Activated CD8-positive, alpha-beta T cell treated with anti-CD3 and anti-CD28 coated beads for 36 hours (primary cell): ENCODE measurements around the gene HHEX. TPM values are rescaled to one million over a fixed set of nuclear protein-coding genes. Genes with fewer than 3 reads are reported as not detected.
A peak's percentile ranks its signal among the peaks of the same experiment; 100 is the strongest.
"Not testable (repeated sequence)": the region's sequence is repeated elsewhere in the genome, so short reads cannot be mapped to it uniquely, and the experiment has no call there.

Experiments used
- ATAC-seq: fragments of 200-7000 bp; cut with Tn5 transposase; one replicate; pipeline ENCODE4 v1.10.0; 2021; ENCODE audit warnings: mild to moderate bottlenecking, moderate library complexity
- CTCF ChIA-PET: fragments of 350-600 bp; sonication (Branson Sonifier 250); formaldehyde crosslinking; loops from one replicate; lab custom pipeline; 2021; ENCODE audit warnings: antibody characterized with exemption; lab: Charles Lee
- POLR2A ChIA-PET: fragments of 350-600 bp; sonication (Branson Sonifier 250); formaldehyde crosslinking; loops from one replicate; lab custom pipeline; 2021; ENCODE audit warnings: antibody characterized with exemption; lab: Charles Lee
- DNase-seq: peaks from one replicate; pipeline ENCODE4 v3.0.0-alpha.2; 2020
- H3K27ac Mint-ChIP-seq: one replicate; pipeline ENCODE4 v1.8.0; 2021; ENCODE audit warnings: mild to moderate bottlenecking, mixed read lengths
- H3K27me3 Mint-ChIP-seq: one replicate; pipeline ENCODE4 v1.8.0; 2021; ENCODE audit warnings: mixed read lengths
- H3K36me3 Mint-ChIP-seq: one replicate; pipeline ENCODE4 v1.8.0; 2021; ENCODE audit warnings: low read depth, mixed read lengths
- H3K4me1 Mint-ChIP-seq: one replicate; pipeline ENCODE4 v1.8.0; 2021; ENCODE audit warnings: low read depth, mixed read lengths
- H3K4me3 Mint-ChIP-seq: one replicate; pipeline ENCODE4 v1.8.0; 2021; ENCODE audit warnings: mild to moderate bottlenecking, moderate library complexity, mixed read lengths
- H3K9me3 Mint-ChIP-seq: one replicate; pipeline ENCODE4 v1.8.0; 2021; ENCODE audit warnings: mixed read lengths
- CTCF ChIP-seq: fragments of 200-600 bp; IDR thresholded peaks from one replicate; pipeline ENCODE4 v1.8.0; 2022; ENCODE audit warnings: antibody characterized with exemption, mild to moderate bottlenecking
- intact Hi-C: fragments of 100-400 bp; cut with micrococcal nuclease; formaldehyde crosslinking; loops from one replicate; pipeline ENCODE4 v1.10.0; 2022
- total RNA-seq, 2 experiments: library from RNA; stranded (reverse); gene quantifications; one replicate each; pipeline ENCODE4 v1.2.3, GENCODE V29; 2021

Gene HHEX
- total RNA-seq, result under 1 TPM; 0.34 to 0.58 TPM

DNA sequence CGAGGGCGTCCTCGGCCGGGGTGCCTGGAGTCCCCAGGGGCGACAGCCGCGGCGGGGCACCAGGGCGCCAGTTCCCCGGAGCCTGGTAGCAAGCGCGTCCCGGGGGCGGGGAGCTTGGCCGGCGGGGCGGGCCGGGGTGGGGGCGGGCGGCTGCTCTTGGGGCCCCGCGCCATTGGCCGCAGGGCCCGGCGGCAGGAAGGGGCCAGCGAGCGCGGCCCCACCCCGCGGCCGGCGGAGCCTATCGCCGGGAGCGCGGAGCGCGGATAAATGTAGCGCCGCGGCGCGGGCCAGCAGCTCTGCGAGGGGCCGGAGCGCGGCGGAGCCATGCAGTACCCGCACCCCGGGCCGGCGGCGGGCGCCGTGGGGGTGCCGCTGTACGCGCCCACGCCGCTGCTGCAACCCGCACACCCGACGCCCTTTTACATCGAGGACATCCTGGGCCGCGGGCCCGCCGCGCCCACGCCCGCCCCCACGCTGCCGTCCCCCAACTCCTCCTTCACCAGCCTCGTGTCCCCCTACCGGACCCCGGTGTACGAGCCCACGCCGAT is at the start of gene HHEX:
Gene HHEX, plus strand, starts transcription at position 293 of the 548 bp plus-strand sequence. Its CDS starts 32 bp downstream, at position 325.
- H3K4me3 Mint-ChIP-seq, result peak within 1 kb of the TSS; percentile 50
- intact Hi-C loops, result loop anchor here (10.0 kb wide), 1 partner anchor 385 kb away; the partner anchor contains the start of gene CYP26A1
- peak; percentile 41 for DNase-seq
- peaks cover 62% of the 10 kb centered on the region for H3K27me3 Mint-ChIP-seq
- ChIA-PET POLR2A (interaction anchor here (1.0 to 1.1 kb wide), 2 partner anchors 8 to 116 kb away, joined by 3 read pairs; partner anchors contain the start of gene IDE), CTCF (no interaction called here)
- peak; percentile 64 for ATAC-seq
- H3K9me3 Mint-ChIP-seq, result peaks cover 2% of the 10 kb centered on the region
- no peak within 1 kb of the TSS for H3K27ac Mint-ChIP-seq
- peaks cover 22% of the 10 kb centered on the region for H3K4me1 Mint-ChIP-seq
- no peaks in the 10 kb centered on the region for H3K36me3 Mint-ChIP-seq
- no peak for TF ChIP-seq CTCF

GRCh38 chr10:92640107-92640506 is 49.6 kb upstream of the HHEX start:
- no peak for ATAC-seq
- H3K4me1 Mint-ChIP-seq, result peaks cover 3% of the 10 kb centered on the region
- peaks cover 44% of the 10 kb centered on the region for H3K36me3 Mint-ChIP-seq
- H3K9me3 Mint-ChIP-seq, result no peaks in the 10 kb centered on the region
- ChIA-PET POLR2A (no interaction called here), CTCF (no interaction called here)
- no peaks in the 10 kb centered on the region for H3K27me3 Mint-ChIP-seq
- no peak for DNase-seq
- intact Hi-C loops, result no loop called here
- H3K27ac Mint-ChIP-seq, result no peak overlapping the region
- no peak for TF ChIP-seq CTCF
- no peak overlapping the region for H3K4me3 Mint-ChIP-seq

- peaks cover 3% of the 10 kb centered on the region for H3K4me1 Mint-ChIP-seq
- intact Hi-C loops, result no loop called here
- POLR2A ChIA-PET, result interaction anchor here (1.0 kb wide), 1 partner anchor 26 kb away, joined by 4 read pairs; no protein-coding TSS in a partner anchor
Measured at GRCh38 chr10:92641492-92641891, 48.3 kb upstream of the HHEX start.

DNA sequence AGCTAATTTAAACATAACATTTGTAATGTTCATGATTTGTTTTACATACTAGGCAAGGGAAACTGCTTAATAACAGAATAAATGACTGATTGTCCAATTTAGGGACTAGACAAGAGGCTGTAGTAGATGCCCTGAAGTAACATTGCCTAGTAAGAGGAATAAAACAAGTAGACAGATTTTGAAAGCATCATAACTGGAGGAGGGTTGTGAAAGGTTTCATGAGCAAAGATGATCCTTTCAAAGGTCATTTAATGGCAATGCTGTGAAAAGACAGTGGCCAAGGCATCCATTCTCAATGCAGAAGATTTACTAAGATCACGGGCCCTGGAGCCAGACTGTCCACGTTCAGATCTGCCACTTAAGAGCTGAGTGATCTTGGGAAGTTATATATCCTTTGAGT is 44.8 kb upstream of the HHEX start:
- ATAC-seq (no peak), DNase-seq (no peak)
- Mint-ChIP-seq H3K4me3 (no peak overlapping the region), H3K27me3 (no peaks in the 10 kb centered on the region), H3K36me3 (peaks cover 53% of the 10 kb centered on the region), H3K4me1 (peaks cover 3% of the 10 kb centered on the region), H3K9me3 (no peaks in the 10 kb centered on the region), H3K27ac (no peak overlapping the region)
- ChIA-PET CTCF (no interaction called here), POLR2A (no interaction called here)
- no peak for TF ChIP-seq CTCF
- intact Hi-C loops, result no loop called here

More at GRCh38 chr10:92641492-92641891, 48.3 kb upstream of the HHEX start:
- Mint-ChIP-seq H3K4me3 (no peak overlapping the region), H3K36me3 (peaks cover 42% of the 10 kb centered on the region), H3K9me3 (no peaks in the 10 kb centered on the region), H3K27ac (no peak overlapping the region), H3K27me3 (no peaks in the 10 kb centered on the region)
- TF ChIP-seq CTCF, result no peak
- CTCF ChIA-PET, result no interaction called here
- DNase-seq, result no peak
- ATAC-seq, result no peak

DNA sequence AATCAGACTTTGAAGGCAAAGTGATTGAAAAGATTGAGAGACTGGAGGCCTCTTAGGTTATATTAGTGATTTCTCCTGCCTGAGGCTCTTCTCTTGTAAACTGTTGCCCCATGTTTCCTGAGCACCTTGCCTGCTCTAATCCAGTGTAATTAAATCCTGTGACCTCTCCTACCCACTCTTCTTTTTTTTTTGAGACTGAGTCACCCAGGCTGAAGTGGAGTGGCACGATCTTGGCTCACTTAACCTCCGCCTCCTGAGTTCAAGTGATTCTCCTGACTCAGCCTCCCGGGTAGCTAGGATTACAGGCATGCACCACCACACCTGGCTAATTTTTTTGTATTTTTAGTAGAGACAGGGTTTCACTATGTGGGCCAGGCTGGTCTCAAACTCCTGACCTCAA is 38.9 kb upstream of the HHEX start:
- H3K9me3 Mint-ChIP-seq, H3K4me3 Mint-ChIP-seq, ATAC-seq, DNase-seq, H3K27me3 Mint-ChIP-seq, H3K27ac Mint-ChIP-seq, POLR2A ChIA-PET, CTCF ChIA-PET, H3K4me1 Mint-ChIP-seq, intact Hi-C loops: not testable (repeated sequence)
- H3K36me3 Mint-ChIP-seq, result peaks cover 61% of the 10 kb centered on the region
